Activated CD4-positive, alpha-beta T cell treated with anti-CD3 and anti-CD28 coated beads, Interleukin-2, amount 50 U/mL, for 4 hours (primary cell): ENCODE data around the gene AGTR2.
"Not testable (repeated sequence)": the region's sequence is repeated elsewhere in the genome, so short reads cannot be mapped to it uniquely, and the experiment has no call there.

Experiments used
- DNase-seq, 2 experiments: peaks; one replicate each; pipeline ENCODE4 v3.0.0-alpha.2; 2020

The AGTR2 gene

GRCh38 chrX:116170511-116170910, at the start of gene AGTR2:
Gene AGTR2 (plus strand): TSS chrX:116170744. CDS start chrX:116172281, 1,537 bp downstream.
- no peak for DNase-seq

GRCh38 chrX:116135277-116135676, 35.3 kb upstream of the AGTR2 start:
- DNase-seq, result no peak

GRCh38 chrX:116141270-116141669, 29.3 kb upstream of the AGTR2 start:
- DNase-seq, result not testable (repeated sequence)

- DNase-seq, result no peak
Measured at GRCh38 chrX:116142976-116143375, 27.6 kb upstream of the AGTR2 start.

- no peak for DNase-seq
Measured at GRCh38 chrX:116172976-116173375, 2.4 kb downstream of the AGTR2 start.

- no peak for DNase-seq
Measured at GRCh38 chrX:116181300-116181699, 10.8 kb downstream of the AGTR2 start.

- no peak for DNase-seq
Measured at GRCh38 chrX:116185163-116185562, 14.6 kb downstream of the AGTR2 start.

- DNase-seq, result no peak
Measured at GRCh38 chrX:116194649-116195048, 24.1 kb downstream of the AGTR2 start.

GRCh38 chrX:116198235-116198634, 27.7 kb downstream of the AGTR2 start:
- DNase-seq, result no peak

GRCh38 chrX:116198810-116199209, 28.3 kb downstream of the AGTR2 start:
- no peak for DNase-seq

GRCh38 chrX:116204932-116205331, 34.4 kb downstream of the AGTR2 start:
- DNase-seq, result no peak

- DNase-seq, result no peak
Measured at GRCh38 chrX:116213262-116213661, 42.7 kb downstream of the AGTR2 start.

- not testable (repeated sequence) for DNase-seq
Measured at GRCh38 chrX:116217080-116217479, 46.5 kb downstream of the AGTR2 start.
